ENCODE data around the gene LEAP2.

DNA sequence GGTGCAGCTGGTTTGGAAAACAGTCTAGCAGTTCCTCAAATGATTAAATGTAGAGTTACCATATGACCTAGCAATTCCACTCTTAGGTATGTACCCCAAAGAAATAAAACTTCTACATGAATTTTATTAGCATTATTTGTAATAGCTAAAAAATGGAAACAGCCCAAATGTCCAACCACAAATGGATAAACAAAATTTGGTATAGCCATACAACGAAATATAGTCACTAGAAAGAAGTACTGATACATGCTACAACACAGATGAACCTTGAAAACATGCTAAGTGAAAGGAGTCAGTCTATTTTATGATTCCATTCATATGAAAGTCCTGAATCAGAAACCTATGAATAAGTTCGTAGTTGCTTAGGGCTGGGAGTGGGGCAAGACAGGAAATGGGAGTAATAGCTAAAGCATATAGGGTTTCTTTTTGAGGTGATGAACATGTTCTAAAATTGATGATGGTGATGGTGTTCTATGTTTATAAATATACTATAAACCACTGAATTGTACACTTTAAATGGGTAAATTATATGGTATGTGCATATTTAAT is 13.5 kb upstream of the LEAP2 start:
- TF ChIP-seq, protein P1, sequence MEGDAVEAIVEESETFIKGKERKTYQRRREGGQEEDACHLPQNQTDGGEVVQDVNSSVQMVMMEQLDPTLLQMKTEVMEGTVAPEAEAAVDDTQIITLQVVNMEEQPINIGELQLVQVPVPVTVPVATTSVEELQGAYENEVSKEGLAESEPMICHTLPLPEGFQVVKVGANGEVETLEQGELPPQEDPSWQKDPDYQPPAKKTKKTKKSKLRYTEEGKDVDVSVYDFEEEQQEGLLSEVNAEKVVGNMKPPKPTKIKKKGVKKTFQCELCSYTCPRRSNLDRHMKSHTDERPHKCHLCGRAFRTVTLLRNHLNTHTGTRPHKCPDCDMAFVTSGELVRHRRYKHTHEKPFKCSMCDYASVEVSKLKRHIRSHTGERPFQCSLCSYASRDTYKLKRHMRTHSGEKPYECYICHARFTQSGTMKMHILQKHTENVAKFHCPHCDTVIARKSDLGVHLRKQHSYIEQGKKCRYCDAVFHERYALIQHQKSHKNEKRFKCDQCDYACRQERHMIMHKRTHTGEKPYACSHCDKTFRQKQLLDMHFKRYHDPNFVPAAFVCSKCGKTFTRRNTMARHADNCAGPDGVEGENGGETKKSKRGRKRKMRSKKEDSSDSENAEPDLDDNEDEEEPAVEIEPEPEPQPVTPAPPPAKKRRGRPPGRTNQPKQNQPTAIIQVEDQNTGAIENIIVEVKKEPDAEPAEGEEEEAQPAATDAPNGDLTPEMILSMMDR (IDR thresholded peaks at IDR 0.05) = no peak
- TF ChIP-seq POLR2A (IDR thresholded peaks at IDR 0.05) = no peak
- no peak for TF ChIP-seq POLR2AphosphoS5 (IDR thresholded peaks at IDR 0.05)
